ENCODE measurements around the gene ELK3. TPM values are rescaled to one million over a fixed set of nuclear protein-coding genes. Genes with fewer than 3 reads are reported as not detected.

Gene ELK3
- total RNA-seq, 1 experiment from 2014 or later, result 17.8 TPM

- DNase-seq (ENCODE audit: low spot score), result no peak
These were observed 40.7 kb downstream of the ELK3 start for GRCh38 chr12:96234591-96235483.

GRCh38 chr12:96235484-96235826 is 41.3 kb downstream of the ELK3 start:
- no peak for DNase-seq (ENCODE audit: low spot score)

- DNase-seq (ENCODE audit: low spot score), result no peak
These were observed 42.1 kb downstream of the ELK3 start for GRCh38 chr12:96236221-96236822.

- no peak for DNase-seq (ENCODE audit: low spot score)
These were observed 42.9 kb downstream of the ELK3 start for GRCh38 chr12:96237035-96237434.

GRCh38 chr12:96237465-96238077 is 43.4 kb downstream of the ELK3 start:
- DNase-seq (ENCODE audit: low spot score), result peak; percentile 92

GRCh38 chr12:96238336-96239047 is 44.3 kb downstream of the ELK3 start:
- DNase-seq (ENCODE audit: low spot score), result no peak

- no peak for DNase-seq (ENCODE audit: low spot score)
These were observed 45.8 kb downstream of the ELK3 start for GRCh38 chr12:96239711-96240635.

- no peak for DNase-seq (ENCODE audit: low spot score)
These were observed 46.5 kb downstream of the ELK3 start for GRCh38 chr12:96240656-96241055.

GRCh38 chr12:96241431-96241830 is 47.3 kb downstream of the ELK3 start:
- no peak for DNase-seq (ENCODE audit: low spot score)

GRCh38 chr12:96241846-96242256 is 47.7 kb downstream of the ELK3 start:
- no peak for DNase-seq (ENCODE audit: low spot score)

- DNase-seq (ENCODE audit: low spot score), result no peak
These were observed 48.4 kb downstream of the ELK3 start for GRCh38 chr12:96242597-96242996.

GRCh38 chr12:96244826-96245225 is 50.7 kb downstream of the ELK3 start:
- DNase-seq (ENCODE audit: low spot score), result no peak

GRCh38 chr12:96246926-96247505 is 52.8 kb downstream of the ELK3 start:
- DNase-seq (ENCODE audit: low spot score), result no peak

- DNase-seq (ENCODE audit: low spot score), result no peak
These were observed 53.4 kb downstream of the ELK3 start for GRCh38 chr12:96247563-96247962.

- no peak for DNase-seq (ENCODE audit: low spot score)
These were observed 54.2 kb downstream of the ELK3 start for GRCh38 chr12:96248136-96248931.

- no peak for DNase-seq (ENCODE audit: low spot score)
These were observed 55.3 kb downstream of the ELK3 start for GRCh38 chr12:96249196-96250118.

- DNase-seq (ENCODE audit: low spot score), result no peak
These were observed 56.0 kb downstream of the ELK3 start for GRCh38 chr12:96250119-96250685.

- no peak for DNase-seq (ENCODE audit: low spot score)
These were observed 60.9 kb downstream of the ELK3 start for GRCh38 chr12:96255077-96255476.
